PFSK-1 (cell line): Measurements from ENCODE around the gene ST3GAL2.

ENCODE experiments used
- FOXP2 ChIP-seq: optimal IDR thresholded peaks from 2 replicates; pipeline ENCODE3; 2011; ENCODE audit warnings: borderline replicate concordance, control low read depth, inconsistent platforms; ENCODE audit not compliant: insufficient read depth; ENCODE audit errors: extremely low read length, extremely low read depth
- POLR2AphosphoS5 ChIP-seq: IDR thresholded peaks from 2 replicates; pipeline ENCODE4 v1.6.1; 2012; ENCODE audit warnings: low read depth, mild to moderate bottlenecking, control low read depth, low read length, moderate library complexity
- REST ChIP-seq, 2 experiments: IDR thresholded peaks; 2 replicates each; pipeline versions ENCODE4 v1.6.1 to v1.8.0; 2011 to 2012; ENCODE audit warnings: low read depth in 2 of 2, low read length in 2 of 2, control low read depth in 1 of 2, inconsistent platforms in 1 of 2, mild to moderate bottlenecking in 1 of 2, moderate library complexity in 1 of 2; ENCODE audit not compliant: insufficient read depth in 1 of 2
- SIN3A ChIP-seq: IDR thresholded peaks from 2 replicates; pipeline ENCODE4 v1.6.1; 2012; ENCODE audit warnings: mild to moderate bottlenecking, low read length, moderate library complexity, borderline replicate concordance; ENCODE audit not compliant: insufficient read depth
- TAF1 ChIP-seq: IDR thresholded peaks from 2 replicates; pipeline ENCODE4 v1.6.1; 2012; ENCODE audit warnings: low read length, control low read depth, borderline replicate concordance; ENCODE audit not compliant: insufficient read depth

Gene ST3GAL2

GRCh38 chr16:70398177-70398743, 40.6 kb downstream of the ST3GAL2 start:
- no peak for TF ChIP-seq FOXP2
- no peak for TF ChIP-seq SIN3A
- TF ChIP-seq TAF1: no peak
- no peak for TF ChIP-seq REST (IDR thresholded peaks at IDR 0.05; ENCODE audit: insufficient read depth in 1 of 2, low read depth in 2 of 2, low read length in 2 of 2)

DNA sequence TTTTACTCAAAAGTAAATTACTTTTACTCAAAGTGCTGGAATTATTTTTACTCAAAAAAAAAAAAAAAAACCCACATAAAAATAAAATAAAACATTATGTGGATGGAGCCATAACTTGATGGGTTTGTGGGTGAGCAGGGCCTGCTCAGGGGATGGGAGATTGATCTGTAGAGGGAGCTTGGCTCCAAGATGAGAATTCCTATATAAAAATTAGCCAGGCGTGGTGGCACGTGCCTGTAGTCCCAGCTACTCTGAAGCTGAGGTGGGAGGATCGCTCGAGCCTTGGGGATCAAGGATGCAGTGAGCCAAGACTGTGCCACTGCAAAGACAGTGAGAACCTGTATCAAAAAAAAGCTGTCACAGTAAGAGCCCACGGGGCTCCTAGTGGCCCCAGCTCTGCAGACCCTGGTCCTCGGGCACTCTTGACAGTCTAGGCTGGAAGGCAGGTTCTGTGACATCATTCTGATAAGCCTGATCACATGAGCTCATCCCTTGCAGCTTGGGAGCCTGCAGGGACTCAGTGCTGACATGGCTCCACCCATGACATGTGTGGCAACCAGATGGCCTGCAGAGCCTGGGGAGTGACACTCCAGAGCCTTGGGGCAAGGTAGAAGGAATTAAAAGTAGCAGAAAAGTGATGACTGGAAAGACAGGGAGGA, 42.5 kb downstream of the ST3GAL2 start:
- TF ChIP-seq POLR2AphosphoS5 (no peak), FOXP2 (no peak), TAF1 (no peak), SIN3A (no peak)

DNA sequence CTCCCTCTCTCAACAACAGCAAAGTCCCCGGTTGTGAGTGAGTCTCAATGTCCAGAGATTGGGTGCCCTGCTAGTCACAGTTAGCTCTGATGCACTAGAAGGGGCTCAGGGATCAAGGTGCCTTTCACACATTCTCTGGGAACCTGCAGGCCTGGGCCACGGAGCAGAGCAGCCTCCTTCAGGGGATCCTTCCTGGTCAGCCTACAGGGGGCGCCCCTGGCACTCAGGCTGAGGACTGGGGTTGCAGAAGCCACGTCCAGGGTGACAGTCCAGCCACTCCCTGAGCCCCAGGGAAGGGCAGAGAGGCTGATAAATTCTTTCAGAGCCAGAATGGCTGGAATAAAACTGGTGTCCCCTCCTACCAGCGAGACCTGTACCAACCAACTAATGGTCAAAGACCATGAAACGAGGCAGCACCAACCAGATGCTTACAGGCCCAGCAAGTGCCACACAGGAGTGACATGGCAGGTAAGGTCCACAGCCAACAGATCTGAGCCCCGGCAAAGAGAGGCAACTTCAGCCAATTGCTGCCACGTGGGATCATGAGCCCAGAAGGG, 43.5 kb downstream of the ST3GAL2 start:
- TF ChIP-seq FOXP2 (no peak), REST (IDR thresholded peaks at IDR 0.05; ENCODE audit: insufficient read depth in 1 of 2, low read depth in 2 of 2, low read length in 2 of 2) (no peak), TAF1 (no peak), POLR2AphosphoS5 (no peak), SIN3A (no peak)

- TF ChIP-seq FOXP2 (no peak), SIN3A (no peak), TAF1 (no peak), REST (IDR thresholded peaks at IDR 0.05; ENCODE audit: insufficient read depth in 1 of 2, low read depth in 2 of 2, low read length in 2 of 2) (no peak), POLR2AphosphoS5 (no peak)
Observed at GRCh38 chr16:70394853-70395252, 44.0 kb downstream of the ST3GAL2 start.

GRCh38 chr16:70393662-70394061, 45.2 kb downstream of the ST3GAL2 start:
- no peak for TF ChIP-seq TAF1
- TF ChIP-seq REST (IDR thresholded peaks at IDR 0.05; ENCODE audit: insufficient read depth in 1 of 2, low read depth in 2 of 2, low read length in 2 of 2): no peak
- no peak for TF ChIP-seq SIN3A
- no peak for TF ChIP-seq POLR2AphosphoS5
- TF ChIP-seq FOXP2: no peak
